ENCODE data around the gene THRA.

Gene THRA

DNA sequence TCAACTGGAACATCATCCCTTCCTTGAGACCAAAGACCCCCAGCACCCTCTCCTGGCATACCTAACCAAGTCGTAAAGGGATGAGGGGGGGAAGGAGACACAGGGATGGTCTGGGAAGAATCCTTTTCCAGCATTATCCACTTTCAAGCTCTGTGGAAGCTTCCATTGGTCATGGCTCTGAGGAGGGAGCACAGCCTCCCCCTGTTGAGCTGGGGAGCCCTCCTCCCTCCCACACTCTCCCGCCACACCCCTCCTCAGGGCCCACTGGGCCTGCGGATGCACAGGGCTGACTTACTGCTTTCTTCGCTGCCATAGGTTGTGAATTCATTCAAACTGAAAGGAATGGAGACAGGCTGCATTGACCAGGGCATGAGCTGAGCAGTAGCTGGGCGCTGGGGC is 35.2 kb upstream of the THRA start:
- no peak for DNase-seq

DNA sequence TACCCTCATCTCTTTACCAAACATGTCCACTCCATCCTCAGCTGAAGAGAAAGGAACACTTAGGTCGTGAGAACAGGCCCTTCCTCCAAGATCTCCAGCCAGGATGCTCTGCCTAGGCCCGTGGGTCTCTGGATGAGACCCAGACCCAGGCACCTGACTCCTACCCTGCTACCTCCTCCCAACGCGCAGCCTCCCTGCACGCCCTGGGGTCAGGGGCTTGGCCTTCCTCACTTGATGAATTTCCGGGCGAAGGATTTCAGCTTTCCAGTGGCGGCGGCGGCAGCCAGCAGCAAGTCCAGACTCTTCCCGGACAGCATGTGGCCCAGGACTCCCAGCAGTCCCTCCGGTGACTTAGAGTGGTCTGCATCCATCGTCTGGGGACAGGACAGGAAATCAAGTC is 34.2 kb upstream of the THRA start:
- DNase-seq: no peak

DNA sequence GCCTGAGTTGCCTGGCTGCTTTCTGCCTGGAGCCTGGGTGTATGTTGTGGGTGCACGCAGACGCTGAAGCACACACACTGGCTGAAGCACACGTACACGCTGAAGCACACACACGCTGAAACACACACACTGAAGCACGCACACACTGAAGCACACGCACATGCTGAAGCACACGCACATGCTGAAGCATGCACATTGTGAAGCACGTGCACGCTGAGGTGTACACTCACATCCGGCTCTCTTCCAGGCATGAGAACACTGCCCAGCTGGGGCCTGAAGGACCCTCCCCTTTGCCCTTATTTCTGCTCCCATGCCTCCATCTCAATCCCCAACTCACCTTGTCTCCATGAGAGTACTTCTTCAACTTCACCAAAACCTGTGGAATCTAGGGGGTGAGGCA is 31.1 kb upstream of the THRA start:
- no peak for DNase-seq

DNA sequence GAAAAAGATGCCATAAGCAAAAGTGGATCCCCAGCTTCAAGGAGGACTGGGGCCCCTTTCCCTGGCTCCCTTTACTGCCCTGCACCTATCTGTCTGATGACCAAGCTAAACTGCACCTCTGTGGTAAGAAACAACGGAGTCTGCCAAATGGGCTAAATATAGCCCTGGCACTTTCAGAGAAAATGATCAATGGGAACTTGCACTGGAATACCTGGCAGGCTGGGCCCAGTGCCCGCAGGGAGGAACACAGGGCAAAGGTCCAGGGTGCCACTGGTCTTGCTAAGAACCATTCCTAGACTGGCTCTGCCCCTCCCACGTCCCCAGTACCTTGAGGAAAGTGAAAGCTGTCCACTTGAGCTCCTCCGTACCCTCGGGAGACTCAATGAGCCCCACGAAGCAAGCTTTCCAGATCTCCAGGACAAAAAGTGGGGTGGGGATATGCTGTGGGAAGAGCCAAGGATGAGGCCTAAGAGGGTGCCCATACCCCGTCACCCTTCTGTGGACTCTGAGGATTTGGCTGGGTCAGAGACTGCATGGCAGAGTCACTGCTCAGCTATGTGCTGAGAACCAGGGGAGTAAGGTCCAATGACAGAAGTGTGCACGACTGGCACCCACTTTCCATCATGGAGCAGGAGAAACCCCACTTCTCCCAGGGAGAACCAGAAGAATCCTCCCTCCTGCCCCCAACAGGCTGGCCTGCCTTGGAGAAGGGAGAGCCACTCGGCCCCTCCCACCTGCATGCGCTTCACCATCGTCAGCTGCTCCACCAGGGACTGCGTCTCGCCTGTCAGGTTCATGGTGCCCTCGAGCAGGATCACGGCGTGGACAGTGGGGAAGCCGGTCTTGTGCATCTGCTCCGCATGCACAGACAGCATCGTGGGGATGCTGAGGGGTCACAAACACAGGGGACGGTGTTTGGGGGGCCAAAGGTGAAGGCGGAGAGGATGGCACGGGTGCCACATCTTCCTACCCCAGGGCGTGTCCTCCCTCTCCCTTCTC is 30.1 kb upstream of the THRA start:
- no peak for DNase-seq

DNA sequence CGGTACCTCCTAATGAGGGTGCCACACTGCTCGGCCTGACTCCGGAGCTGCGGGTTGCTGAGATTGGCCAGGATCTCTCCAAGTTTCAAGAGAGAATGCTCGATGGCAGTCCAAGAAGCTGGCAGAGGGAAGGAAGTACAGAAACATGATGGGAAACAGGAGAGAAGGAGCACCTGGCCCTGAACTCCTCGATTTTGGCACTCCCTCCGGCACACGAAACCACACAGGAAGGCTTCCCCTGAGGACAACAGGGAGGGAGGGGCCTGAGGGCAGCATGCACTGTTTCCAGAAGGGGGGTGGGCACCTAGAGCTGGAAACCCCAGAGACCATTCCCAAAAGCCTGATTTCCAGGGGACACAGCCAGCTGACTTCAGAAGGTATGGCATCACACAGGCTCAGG is 29.4 kb upstream of the THRA start:
- DNase-seq: no peak

DNA sequence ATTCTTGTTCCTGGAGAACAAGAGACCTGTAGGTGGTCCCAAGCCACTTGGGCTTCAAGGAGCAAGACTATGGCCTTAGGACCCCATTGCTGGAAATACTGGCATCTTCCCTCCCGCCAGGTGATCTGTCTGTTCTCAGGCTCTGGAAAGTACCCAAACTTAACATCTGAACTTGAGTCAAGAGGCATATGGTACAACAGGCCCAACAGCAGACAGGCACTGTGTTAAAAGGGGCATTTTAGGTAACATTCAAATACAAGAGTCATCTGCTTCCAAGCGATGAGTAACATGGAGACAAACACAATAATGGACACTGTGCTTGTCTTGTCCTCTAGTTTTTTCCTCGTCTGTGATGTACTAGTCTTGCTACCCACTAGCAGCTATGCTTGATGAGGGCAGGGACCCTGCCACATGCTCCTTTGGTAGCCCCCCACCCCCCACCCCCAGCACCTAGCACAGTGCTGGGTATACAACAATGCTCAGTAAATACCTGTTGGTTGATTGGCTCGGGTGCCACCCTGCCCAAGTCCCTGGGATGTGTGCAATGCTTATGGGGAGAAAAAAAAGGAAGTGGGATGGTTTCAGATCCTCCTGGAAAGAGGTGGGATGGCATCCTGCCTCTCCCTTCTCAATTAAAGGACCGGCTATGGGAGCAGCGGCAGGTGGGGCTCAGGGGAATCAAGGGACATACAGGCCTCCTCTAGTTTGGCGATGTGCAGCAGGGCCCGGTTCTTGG is 28.2 kb upstream of the THRA start:
- DNase-seq: no peak

DNA sequence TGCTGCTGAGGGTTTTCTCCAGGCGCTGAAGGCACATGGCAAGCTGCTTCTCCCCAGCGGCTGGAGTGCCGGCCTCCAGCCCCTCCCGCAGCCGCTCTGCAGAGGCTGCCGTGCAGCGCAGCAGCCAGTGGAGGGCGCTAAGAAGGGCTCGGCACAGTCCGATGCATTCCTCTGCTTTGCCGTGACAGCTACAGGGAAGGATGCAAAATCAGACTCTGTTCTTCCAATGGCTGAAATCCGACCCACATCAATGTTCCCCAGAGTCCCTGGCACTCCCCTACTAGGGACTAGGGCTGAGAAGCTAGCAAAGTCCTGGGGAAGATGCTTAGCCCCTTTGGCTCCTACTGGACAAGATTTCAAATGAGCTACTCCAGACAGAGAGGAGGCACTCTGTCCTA is 27.6 kb upstream of the THRA start:
- no peak for DNase-seq

DNA sequence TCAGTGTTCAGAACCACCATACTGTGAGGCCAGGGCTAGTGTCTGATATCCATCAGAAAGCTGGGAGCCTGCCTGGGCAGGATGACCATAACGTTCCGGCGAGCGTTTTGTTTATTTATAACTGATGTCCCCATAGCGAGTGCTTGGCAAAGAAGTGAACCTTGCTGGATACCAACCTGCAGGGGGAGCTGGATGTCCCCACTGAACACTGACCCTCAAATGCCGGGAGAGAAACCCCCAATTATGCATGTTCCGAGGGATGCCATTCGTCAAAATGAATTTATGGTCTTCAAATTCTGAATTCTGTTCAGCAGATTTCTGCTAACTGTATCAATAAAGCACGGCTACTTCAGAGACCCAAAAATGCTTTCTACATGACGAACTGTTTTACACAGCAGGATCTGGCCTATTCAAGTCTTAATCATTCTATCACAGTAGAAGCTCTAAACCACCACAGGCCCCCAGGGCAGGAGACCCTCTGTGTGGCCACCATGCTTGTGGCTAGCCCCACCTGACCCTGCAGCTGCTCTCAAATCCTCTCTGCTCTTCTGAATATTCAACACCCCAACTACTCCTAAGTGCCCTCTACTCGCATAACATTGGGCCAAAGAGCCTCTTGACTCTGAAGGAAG is 23.8 kb upstream of the THRA start:
- DNase-seq: no peak

DNA sequence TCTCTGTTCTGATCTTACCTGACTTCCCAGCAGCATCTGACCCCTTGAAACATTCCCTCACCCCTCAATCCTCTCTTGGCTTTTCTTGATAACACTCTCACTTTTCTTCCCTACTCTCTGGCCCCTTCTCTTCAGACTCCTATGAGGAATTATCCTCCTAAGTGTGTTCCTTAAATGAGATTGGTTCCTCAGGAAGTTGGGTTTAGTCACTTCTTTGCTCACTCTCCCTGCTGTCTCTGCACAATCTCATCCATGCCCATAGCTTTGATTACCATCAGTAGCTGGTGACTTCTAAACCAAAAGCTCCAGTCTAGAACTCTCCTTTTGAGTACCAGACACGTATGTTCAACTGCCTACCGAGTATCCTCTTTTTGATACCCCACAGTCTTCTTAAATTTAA is 21.6 kb upstream of the THRA start:
- no peak for DNase-seq

DNA sequence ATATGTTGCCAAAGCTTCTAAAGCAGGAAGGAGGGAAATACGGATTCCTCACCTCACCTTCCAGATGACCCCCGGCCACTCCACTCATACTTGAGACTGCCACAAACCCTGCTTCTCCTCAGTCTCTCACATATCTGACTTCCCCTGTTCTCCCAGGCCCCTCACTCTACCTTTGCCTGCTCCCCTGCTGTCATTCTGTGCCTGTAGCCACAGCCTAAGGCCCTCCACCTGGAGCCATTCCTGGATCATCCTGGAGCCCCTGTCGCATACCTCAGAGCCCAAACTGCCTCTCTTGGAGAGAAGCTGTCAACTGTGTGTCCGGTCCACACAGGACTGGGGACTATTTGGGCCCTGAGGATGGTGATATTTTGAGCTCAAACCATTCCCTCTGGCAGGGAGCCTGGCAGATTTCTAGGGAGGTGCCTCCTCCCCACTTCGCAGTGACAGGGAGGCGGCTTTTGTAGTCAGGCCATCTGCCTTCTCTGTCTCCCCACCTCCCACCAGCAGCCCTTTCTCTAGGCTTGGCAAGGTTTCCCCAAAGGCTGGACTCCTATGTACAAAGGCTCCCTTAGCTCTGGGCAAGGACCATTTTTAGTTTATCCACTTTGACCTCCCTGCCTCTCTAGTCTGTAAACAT is 6.3 kb upstream of the THRA start:
- no peak for DNase-seq

DNA sequence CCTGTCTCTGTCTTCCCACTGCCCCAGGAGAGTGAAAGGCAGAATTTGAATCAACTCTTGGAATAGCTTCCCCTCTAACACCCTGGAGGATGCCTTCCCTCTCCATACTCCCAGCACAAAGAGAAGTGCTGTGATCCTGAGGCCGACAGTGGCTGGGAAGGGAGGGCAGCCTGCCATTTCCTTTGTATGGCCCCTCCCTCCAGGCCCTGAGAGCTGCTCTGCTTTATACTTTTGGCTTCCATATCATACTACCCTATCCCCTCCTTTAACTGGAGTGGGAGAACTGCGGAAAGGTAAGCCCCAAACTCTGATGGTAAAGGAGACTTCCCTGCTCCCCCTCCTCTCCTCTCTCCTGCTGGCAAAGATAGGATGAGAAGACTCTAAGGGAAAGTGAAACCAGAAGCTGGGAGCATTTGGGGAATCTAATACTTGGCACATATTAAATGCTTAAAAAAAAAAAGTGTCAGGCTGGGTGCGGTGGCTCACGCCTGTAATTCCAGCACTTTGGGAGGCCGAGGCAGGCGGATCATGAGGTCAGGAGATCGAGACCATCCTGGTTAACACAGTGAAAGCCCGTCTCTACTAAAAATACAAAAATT is 4.5 kb upstream of the THRA start:
- DNase-seq: no peak

DNA sequence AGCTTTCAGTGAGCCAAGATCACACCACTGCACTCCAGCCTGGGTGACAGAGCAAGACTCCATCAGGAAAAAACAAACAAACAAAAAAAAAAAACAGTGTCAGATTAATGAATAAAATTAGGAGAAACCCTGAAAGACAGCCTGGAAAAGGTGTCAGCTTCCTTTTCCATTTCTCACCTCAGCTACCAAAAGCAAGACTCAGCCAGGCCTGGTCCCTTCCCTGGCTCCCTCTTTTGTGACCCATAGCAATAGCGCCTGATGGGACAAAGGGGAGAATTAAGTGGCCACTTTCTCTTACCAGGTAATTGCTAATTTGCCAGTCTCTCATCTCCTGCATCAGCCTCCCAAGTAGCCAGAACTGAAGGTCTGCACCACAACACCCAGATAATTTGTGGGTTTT is 3.9 kb upstream of the THRA start:
- no peak for DNase-seq

DNA sequence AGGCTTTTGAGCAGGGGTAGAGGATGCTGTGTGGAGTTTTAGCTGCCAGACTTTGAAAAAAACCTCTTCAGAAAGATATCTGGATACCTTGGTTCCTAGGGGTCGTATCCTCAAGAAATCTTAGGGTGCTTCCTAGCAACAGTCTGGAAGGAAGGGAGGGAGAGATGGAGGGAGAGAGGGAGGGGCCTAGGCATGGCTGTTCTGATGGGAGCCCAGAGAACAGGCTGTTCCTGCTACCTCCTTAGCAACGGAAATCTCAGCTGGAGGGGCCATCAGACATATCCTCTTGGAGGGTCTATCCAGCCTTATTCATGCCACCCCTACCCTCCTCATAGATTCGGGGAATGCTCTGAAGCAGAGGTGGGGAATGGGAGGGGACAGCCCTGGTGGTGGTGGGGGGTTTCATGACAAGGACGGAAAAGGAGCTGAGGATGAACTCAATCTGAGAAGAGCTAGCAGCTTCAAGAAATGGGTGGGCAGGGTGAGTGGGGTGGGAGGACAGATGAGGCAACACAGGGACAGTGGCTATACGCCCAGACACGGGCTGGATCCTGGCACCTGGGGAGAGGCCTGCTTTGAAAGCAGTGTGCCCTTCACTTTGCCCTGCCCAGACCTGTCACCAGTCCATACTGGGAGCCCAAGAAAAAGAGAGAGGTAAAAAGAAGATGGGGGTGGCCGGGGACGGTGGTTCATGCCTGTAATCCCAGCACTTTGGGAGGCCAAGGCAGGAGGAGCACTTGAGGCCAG is 2.9 kb upstream of the THRA start:
- DNase-seq: no peak

DNA sequence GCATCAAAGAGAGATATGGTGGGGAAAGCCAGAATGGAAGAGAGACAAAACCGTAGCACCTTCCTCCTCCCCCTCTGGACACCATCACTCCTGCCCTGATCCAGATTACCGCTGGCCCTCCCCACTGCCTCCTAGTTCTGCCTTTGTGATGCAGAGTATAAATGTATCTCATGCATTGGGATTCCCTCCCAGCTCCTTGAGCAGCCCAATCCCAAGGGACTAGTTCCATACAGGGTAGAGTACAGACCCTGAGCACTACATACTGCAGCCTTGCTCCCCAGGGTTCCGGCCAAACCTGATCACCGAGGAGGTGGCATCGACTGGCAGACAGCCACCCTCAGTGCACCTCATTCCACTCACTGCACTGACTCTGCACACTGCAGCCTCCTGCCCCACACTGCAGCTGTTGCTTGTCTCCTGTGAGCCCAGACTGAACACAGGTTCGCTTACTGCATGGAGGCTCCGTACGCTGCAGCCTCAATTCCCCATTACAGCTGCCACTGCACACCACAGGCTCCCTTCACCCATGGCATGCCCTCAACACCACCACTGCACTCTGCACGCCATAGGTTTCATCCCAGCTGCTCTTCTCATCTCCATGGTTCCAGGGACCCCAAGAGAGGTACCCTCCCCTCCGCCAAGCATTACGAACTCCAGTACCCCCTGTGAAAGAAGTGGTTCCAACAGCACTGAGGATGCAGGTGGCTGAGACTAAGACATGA is 1.7 kb upstream of the THRA start:
- DNase-seq: no peak

DNA sequence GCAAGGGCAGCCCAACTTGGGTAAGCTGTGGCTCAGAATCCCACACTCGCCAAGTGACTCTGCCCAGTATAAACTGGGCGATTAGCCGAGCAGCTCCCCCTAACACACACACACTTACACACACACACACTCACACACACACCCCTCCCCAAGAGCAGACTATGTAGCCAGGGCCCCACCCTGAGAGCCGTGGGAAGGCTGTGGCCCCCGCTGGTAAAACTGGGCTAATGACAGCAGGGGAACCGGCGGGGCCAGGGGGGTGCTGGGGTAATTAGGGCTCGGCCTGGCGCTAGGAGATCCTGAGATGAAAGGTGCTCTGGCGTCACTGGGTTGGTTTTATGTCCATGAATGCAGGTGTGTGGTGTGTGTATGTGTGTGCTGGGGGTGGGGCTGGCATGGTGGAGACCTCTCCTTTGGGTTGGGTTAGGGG is 1.1 kb upstream of the THRA start:
- no peak for DNase-seq

DNA sequence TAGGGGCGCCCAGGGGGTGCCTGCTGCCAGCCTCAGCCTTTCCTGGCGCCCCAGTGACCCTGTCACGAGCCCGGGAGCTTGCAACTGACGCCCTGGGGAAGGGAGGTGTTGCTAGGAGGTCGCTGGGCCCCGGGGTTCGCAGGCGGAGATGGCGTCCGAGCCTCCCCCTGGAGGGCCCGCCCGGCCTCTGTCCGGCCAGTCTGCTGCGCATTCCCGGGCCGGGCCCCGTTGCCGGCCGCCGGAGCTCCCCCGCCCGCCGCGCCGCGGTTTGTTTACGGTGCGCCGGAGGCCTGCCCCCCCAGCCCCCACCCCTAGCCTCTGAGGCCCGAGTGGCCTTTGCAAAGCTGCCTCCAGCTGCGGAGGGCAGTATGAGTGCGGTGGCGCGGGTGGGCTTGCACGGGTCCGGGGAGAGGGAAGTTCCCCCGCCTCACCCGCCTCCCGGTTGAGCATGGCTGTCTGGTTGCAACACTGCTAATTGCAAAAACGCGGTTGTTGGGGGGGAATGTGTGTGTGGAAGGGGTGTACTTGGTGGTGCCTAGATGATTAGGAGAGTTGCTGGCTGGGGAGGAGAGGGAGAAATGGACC is 514 bp downstream of the THRA start:
- DNase-seq: peak in 1 of 2 donors; percentile 34

DNA sequence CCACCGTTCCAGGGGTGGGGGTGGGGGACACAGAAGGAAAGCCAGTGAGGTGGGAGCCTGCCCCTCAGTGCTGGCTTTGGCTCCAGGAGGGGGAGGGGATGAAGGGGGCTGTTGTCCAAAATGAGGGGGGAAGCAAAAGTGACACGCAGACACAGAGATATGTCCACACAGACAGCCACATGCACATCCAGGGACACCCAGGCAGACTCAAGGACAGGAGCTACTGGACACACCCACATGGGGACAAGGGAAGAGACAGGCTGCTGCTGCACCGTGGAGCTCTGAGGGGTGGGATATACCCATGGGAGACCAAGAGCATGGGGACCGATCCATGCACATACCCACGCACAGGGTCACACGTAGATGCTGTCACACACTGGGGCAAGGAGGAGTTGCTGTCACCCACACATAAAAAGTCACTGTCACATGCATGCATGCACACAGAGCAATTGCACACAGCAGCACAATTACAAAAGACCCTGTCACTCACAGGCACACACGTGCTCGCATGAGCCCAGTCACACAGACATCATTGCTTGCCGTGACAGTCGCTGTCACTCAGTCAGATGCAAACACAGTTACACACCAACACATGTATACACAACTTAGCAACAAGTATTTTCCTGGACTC is 1.3 kb downstream of the THRA start:
- no peak for DNase-seq

DNA sequence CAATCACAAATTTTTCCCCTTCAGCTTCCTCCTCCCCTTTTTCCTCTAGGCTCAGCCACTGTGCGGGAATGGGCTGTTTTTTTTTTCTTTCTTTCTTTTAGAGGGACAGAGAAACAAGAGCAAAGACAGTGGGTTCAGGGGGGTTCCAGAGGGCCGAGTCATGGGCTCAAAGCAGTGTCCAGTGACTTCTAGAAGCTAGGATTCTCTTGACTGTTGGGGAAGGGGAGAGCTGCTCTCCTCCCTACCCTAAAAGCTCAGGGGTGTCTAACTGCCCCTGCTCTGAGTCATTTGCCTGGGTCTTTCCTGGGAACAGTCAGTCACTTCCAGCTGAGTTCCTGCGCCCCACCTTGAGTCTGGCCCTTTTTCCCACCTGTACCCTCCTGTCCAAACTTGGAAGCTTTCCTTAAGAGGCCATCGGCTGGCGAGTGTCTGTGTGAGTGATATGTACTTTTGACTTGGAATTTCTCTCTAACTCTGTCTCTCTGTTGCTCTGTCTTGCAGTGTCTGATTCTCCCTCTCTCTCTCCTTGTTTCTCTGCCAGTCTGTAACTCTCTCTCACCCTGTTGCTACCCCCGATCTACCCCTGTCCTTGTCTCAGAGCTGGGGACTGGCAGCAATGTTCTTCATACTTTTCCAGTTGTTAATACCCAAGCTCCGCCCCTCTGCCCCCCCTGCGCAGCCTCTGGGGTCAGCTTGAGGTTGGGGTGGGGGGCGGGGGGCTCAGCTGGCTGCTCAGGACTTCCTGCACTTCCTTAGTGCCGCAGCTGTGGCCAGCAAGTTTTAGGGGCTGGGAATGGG is 2.4 kb downstream of the THRA start:
- DNase-seq: no peak

DNA sequence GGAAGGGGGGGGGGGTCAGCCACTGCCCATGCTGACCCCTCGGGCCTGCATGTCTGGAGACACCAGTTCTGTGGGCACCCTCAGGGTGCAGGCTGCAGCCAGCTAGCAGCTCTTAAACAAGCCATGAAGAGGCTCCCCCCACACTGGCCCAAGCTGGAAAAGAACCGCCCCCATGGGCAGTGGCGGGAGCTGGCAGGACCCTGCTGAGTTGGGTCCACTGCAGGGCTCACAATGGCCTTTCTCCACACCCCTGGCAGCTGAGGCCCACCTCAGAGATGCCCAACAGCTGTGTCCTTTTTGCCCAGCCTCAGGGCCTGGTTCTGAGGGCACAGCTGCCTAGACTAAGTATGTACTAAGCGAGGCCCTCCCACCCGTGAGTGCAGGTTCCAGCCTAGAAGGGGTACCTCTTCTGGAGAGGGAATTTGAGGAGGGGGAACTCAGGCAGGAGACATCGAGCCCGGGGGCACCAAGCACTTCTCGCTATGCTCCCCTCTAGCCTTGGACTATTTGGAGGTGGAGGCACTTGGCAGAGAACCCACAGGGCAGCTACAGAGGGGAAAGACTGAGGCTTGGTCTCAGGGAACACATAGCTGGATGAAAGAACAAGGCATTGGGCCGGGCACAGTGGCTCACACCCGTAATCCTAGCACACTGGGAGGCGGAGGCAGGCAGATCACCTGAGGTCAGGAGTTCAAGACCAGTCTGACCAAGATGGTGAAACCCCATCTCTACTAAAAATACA is 3.2 kb downstream of the THRA start:
- no peak for DNase-seq

All from stimulated activated CD4-positive, alpha-beta T cell treated with anti-CD3 and anti-CD28 coated beads, Interleukin-2, amount 100 ng/mL, for 24 hours (primary cell).